Measurements from ENCODE around the gene RASGRF1.

The RASGRF1 gene

GRCh38 chr15:79046691-79047404 lies 43.7 kb downstream of the RASGRF1 start:
- H3K4me3 ChIP-seq (ENCODE audit: control insufficient read depth, low read depth, low read length), result no peak overlapping the region
- TF ChIP-seq CTCF (conservative IDR thresholded peaks at IDR 0.05; ENCODE audit: control insufficient read depth, insufficient read depth, low read depth, low read length), result no peak

GRCh38 chr15:79045041-79045440 lies 45.5 kb downstream of the RASGRF1 start:
- no peak for TF ChIP-seq CTCF (conservative IDR thresholded peaks at IDR 0.05; ENCODE audit: control insufficient read depth, insufficient read depth, low read depth, low read length)

More at GRCh38 chr15:79046691-79047404, 43.7 kb downstream of the RASGRF1 start:
- no peak for DNase-seq (ENCODE audit: low read depth)

GRCh38 chr15:79042213-79042928 lies 48.2 kb downstream of the RASGRF1 start:
- DNase-seq (ENCODE audit: low read depth), result no peak
- no peak overlapping the region for H3K4me3 ChIP-seq (ENCODE audit: control insufficient read depth, low read depth, low read length)
- no peak for TF ChIP-seq CTCF (conservative IDR thresholded peaks at IDR 0.05; ENCODE audit: control insufficient read depth, insufficient read depth, low read depth, low read length)

More at GRCh38 chr15:79045041-79045440, 45.5 kb downstream of the RASGRF1 start:
- H3K4me3 ChIP-seq (ENCODE audit: control insufficient read depth, low read depth, low read length), result no peak overlapping the region
- no peak for DNase-seq (ENCODE audit: low read depth)

GRCh38 chr15:79041601-79042168 lies 48.9 kb downstream of the RASGRF1 start:
- TF ChIP-seq CTCF (conservative IDR thresholded peaks at IDR 0.05; ENCODE audit: control insufficient read depth, insufficient read depth, low read depth, low read length), result no peak

GRCh38 chr15:79037848-79038247 lies 52.7 kb downstream of the RASGRF1 start:
- H3K4me3 ChIP-seq (ENCODE audit: control insufficient read depth, low read depth, low read length), result no peak overlapping the region
- TF ChIP-seq CTCF (conservative IDR thresholded peaks at IDR 0.05; ENCODE audit: control insufficient read depth, insufficient read depth, low read depth, low read length), result no peak
- DNase-seq (ENCODE audit: low read depth), result no peak

More at GRCh38 chr15:79041601-79042168, 48.9 kb downstream of the RASGRF1 start:
- no peak for DNase-seq (ENCODE audit: low read depth)
- no peak overlapping the region for H3K4me3 ChIP-seq (ENCODE audit: control insufficient read depth, low read depth, low read length)

- no peak for DNase-seq (ENCODE audit: low read depth)
- H3K4me3 ChIP-seq (ENCODE audit: control insufficient read depth, low read depth, low read length), result no peak overlapping the region
- TF ChIP-seq CTCF (conservative IDR thresholded peaks at IDR 0.05; ENCODE audit: control insufficient read depth, insufficient read depth, low read depth, low read length), result no peak
Measured at GRCh38 chr15:79036323-79036722, 54.3 kb downstream of the RASGRF1 start.

All from fibroblast of mammary gland (primary cell).